ENCODE data around the gene PDE10A.
"Not testable (repeated sequence)": the region's sequence is repeated elsewhere in the genome, so short reads cannot be mapped to it uniquely, and the experiment has no call there.

Gene PDE10A

GRCh38 chr6:165519316-165519715 lies 143.7 kb downstream of the PDE10A start:
- DNase-seq = no peak

- DNase-seq = no peak
Observed at GRCh38 chr6:165515963-165516624, 146.9 kb downstream of the PDE10A start.

DNA sequence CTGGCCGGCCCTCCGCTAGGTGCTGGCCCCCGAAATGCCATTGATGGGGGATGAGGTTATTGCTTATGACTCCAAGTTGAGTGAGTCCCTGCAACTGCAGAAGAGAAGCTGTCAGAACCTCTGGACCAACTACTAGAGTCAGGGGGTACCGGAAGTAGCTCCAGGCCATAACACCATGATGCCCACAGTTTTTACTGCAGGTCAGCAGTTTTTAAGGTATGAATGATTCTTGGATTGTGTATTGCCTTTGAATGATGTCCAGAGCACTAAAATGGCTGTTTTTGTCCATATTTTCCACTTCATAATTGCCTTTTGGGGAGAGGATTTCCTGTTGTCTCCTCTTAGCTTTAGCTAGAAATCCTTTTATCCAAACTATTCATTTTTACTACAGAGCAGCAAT lies 148.4 kb downstream of the PDE10A start:
- no peak for DNase-seq

DNA sequence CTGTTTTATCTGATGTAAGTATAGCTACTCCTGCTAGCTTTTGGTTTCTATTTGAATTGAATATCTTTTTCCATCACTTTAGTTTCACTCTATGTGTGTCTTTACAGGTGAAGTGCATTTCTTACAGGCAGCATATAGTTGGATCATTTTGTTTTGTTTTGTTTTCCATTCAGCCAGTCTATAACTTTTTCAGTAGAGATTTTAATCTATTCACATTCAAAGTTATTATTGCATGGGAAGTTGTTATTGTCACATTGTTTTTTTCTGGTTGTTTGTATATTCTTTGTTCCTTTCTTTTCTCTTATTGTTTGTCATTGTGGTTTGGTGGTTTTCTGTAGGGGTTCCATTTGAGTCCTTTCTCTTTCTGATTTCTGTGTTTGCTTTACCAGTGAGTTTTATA lies 151.2 kb downstream of the PDE10A start:
- no peak for DNase-seq

GRCh38 chr6:165508321-165508869 lies 154.6 kb downstream of the PDE10A start:
- no peak for DNase-seq

DNA sequence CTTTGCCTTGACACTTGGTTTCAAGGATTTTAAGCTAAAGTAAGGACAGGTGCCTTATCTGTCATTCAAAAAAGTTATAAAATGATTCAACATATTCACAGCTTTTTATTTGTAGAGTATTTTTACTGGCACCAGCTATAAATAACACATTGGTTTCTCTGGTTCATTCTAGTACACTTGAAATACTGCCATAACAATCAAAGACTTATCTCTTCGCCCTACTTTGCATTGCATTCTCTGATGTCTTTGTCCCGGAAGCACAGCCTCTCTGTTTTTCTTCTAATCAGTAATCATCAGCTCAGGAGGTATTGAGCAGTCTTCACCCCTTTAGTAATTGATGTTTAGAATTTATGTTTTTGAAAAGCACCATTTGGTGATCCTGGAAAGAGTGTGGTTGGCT lies 156.4 kb downstream of the PDE10A start:
- DNase-seq = no peak

DNA sequence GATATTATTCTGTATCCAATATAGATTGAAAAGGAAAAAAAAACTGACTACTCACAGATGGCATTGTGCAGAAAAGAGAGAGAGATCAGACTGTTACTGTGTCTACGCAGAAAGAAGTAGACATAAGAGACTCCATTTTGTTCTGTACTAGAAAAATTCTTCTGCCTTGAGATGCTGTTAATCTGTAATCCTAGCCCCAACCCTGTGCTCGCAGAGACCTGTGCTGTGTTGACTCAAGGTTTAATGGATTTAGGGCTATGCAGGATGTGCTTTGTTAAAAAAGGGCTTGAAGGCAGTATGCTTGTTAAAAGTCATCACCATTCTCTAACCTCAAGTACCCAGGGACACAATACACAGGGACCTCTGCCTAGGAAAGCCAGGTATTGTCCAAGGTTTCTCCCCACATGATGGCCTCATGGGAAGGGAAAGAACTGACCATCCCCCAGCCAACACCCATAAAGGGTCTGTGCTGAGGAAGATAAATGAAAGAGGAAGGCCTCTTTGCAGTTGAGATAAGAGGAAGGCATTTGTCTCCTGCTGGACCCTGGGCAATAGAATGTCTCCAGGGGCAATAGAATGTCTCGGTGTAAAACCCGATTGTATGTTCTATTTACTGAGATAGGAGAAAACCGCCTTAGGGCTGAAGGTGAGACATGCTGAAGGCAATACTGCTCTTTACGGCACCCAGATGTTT lies 162.7 kb downstream of the PDE10A start:
- DNase-seq = not testable (repeated sequence)

DNA sequence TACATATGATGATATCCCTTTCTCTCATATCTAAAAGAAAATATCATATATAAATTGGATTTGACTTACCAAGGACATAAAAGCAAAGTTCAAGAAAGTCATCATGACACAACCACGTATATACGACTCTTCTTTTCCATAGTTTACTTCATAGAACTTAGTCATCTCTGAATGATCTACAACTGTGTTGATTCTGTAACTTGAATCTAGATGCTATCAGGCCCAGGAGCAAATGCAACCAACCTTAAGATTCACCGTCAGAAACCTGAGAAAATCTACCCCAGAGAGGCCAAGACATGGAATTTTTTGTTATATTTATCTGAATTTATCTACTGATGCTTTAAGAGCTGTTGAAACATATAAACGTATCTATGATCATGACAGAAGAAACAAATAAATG lies 165.6 kb downstream of the PDE10A start:
- no peak for DNase-seq

DNA sequence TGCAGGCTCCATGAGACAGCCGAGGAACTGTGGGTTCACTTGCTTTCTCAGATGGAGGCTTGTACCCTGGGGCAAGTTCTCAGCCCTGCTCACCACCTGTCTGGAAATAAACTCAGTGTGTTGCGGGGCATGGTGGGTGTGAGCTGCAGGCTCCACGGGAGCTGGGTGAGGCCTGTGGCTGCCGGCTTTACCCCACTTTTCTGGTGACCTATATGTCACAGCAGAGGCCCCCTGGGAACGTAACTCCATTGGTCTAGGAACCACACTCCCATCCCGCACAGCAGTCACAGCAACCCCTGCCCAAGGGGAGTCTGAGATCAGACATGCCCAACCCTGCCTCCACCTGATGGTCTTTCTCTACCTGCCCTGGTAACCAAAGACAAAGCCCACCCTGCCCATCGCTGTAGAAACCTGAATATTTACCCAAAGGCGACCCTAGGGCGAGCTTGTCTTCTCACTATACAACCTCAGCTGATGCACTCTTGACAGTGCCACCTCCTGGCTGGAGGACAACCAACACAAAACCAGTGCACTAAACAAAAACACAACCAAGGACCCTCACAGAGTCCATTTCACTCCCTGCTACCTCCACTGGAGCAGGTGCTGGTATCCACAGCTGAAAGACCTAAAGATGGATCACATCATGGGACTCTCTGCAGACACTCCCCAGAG lies 174.3 kb downstream of the PDE10A start:
- DNase-seq = no peak

GRCh38 chr6:165487950-165488349 lies 175.1 kb downstream of the PDE10A start:
- DNase-seq = no peak

- DNase-seq = no peak
Observed at GRCh38 chr6:165487347-165487746, 175.7 kb downstream of the PDE10A start.

DNA sequence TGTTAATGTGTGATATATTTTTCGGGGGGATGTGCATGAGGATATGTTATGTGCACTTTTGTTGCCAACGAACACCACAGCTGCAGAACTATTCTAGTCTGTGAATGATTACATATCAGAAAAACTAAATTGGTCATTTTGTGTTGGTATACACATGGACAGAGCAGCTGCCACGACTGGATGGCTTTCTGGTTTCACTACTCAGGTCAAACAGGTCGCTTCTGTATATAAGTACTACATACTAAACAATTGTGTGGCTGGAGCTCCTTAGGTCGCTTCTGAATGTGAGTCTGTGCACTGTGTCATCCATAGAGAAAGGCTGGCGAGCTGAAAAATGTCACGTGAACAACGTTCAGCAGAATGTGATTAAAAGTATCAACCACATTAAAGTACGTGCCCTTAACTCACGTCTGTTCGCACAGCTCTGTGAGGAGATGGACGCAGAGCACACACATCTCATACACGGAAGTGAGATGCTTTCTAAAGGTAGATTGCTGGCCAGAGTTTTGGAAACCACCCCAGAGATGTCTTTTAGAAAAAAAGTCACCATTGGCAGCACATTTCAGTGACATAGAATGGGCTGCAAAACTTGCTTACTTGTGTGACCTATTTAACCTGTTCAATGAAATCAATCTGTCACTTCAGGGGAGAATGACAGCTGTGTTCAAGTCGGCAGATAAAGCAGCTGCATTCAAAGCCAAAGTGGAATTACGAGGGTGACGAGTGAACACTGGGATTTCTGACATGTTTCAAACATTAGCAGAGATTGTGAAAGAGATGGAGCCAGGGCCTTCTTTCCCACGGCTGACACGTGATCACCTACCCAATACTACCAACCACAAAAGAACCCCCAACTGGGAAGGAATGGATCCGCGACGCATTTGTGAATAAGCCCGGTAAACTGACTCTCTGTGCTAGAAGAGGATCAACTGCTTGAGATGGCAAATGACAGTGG lies 176.6 kb downstream of the PDE10A start:
- DNase-seq = no peak

DNA sequence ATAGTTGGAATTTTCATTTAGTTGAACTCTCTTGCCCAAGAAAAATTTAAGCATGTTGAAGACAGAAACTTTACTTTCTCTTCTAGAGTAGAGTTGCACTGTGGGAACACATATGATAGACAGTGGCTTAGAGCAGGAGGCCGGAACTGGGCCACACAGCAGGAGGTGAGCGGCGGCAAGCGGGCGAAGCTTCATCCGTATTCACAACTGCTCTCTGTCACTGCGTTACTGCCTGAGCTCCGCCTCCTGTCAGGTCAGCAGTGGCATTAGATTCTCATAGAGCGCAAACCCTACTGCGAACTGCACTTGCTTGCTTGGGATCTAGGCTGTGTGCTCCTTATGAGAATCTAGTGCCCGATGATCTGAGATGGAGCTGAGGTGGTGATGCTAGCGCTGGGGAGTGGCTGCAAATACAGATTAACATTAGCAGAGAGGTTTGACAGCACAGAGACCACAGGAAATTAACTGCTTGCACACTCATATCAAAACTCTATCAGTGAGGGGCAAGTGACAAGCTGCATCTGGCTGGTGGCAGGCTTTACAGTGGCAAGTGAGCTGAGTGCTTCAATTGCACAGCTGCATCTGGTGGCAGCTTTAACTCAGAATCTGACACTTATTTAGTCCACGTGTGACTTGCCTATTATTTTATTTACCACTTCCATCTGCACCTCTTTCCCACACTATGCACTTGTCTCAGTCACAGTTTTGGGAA lies 178.7 kb downstream of the PDE10A start:
- no peak for DNase-seq

DNA sequence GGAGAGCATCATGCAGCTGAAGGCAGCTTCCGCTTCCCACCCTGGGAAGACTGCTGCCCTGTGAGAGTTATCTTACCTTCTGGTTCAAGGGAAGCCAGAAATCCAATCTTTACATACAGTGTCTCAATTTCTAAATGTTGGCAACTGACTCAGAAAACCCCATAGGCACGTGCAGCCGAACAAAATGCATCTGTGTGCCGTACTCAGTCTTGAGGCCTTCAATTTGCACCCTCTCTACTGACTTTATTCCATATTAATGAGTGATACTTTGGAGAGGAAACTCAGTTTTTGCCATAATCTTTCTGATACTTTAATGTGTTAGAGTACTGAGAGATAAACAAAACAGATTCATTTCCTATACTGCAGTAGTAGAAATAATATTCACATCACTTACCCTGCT lies 181.1 kb downstream of the PDE10A start:
- DNase-seq = no peak

GRCh38 chr6:165480916-165481315 lies 182.1 kb downstream of the PDE10A start:
- DNase-seq = no peak

- DNase-seq = no peak
Observed at GRCh38 chr6:165478581-165478980, 184.5 kb downstream of the PDE10A start.

DNA sequence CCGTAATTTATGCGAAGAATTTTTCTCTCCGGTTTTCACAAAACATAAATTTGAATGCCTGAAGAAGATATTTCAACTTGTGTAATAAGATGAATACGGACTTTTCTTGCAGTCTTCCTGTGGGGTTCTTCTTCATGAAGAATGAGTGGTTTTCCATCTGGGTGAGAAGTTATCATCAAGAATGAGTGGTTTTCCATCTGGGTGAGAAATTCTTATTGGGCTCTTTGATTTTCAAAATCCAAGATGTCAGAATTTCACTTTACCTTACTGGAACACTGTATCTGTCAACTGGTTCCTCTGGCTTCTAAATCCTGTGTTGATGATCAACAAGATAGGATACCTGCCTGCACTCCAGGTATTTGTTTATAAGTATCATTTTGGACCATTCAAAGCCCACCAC lies 193.6 kb downstream of the PDE10A start:
- no peak for DNase-seq

- no peak for DNase-seq
Observed at GRCh38 chr6:165468340-165469235, 194.5 kb downstream of the PDE10A start.

- DNase-seq = not testable (repeated sequence)
Observed at GRCh38 chr6:165463499-165463898, 199.5 kb downstream of the PDE10A start.

DNA sequence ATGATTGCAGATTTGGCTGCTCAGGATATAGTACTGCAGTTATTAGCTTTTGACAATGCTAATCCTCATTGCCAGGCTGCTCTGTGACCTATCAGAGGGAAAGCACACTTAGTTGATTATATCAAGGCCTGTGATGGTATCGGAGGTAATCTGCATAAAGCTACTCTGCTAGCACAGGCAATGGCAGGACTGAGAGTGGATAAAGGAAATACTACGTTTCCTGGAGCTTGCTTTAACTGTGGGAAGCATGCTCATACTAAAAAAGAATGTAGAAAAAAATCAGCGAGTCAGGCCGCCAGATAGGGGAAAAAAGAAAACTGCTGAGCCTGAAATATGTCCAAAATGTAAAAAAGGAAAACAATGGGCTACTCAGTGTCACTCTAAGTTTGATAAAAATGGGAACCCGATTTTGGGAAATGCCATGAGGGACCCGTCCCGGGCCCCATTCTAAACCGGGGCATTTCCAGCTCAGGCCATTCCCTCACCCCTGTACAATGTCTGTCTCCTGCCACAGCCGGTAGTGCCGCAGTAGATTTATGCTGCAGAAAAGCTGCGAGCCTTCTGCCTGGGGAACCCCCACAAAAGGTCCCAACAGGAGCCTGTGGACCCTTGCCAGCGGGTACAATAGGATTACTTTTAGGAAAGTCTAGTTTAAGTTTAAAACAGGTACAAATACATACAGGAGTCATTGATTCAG lies 203.3 kb downstream of the PDE10A start:
- not testable (repeated sequence) for DNase-seq
